ENCODE measurements around the gene CHI3L1.

Gene CHI3L1

GRCh38 chr1:203156280-203156679, 30.2 kb downstream of the CHI3L1 start:
- Histone ChIP-seq H3K79me2 (ENCODE audit: insufficient read depth, low read length) (no peaks in the 10 kb centered on the region), H3K4me3 (ENCODE audit: insufficient read depth, low read length, poor library complexity, severe bottlenecking) (no peak overlapping the region), H3K27me3 (ENCODE audit: low read length) (no peaks in the 10 kb centered on the region; the same call in 1 of the 2 replicates), H3K36me3 (ENCODE audit: low read length) (no peaks in the 10 kb centered on the region), H3K9me2 (replicated peaks; ENCODE audit: insufficient read depth, low read length) (no peaks in the 10 kb centered on the region), H4K20me1 (ENCODE audit: low read depth, low read length) (no peaks in the 10 kb centered on the region), H3K9ac (ENCODE audit: low read length) (no peak overlapping the region), H2AFZ (ENCODE audit: low read depth, low read length, severe bottlenecking) (no peak overlapping the region), H3K27ac (ENCODE audit: low read depth, low read length) (no peak overlapping the region), H3K4me2 (ENCODE audit: low read depth, low read length, poor library complexity, severe bottlenecking) (no peak overlapping the region), H3F3A (ENCODE audit: insufficient read depth) (no peaks in the 10 kb centered on the region), H3K9me3 (ENCODE audit: insufficient read depth, low read length) (no peaks in the 10 kb centered on the region)
- TF ChIP-seq CTCF (IDR thresholded peaks at IDR 0.05; ENCODE audit: insufficient read depth, low read length, poor library complexity, severe bottlenecking) (no peak), EZH2phosphoT487 (conservative IDR thresholded peaks at IDR 0.05; ENCODE audit: low read length) (no peak)

- Histone ChIP-seq H4K20me1 (ENCODE audit: low read depth, low read length) (no peaks in the 10 kb centered on the region), H3K27ac (ENCODE audit: low read depth, low read length) (no peak overlapping the region), H3K27me3 (ENCODE audit: low read length) (no peaks in the 10 kb centered on the region; the same call in 1 of the 2 replicates), H3F3A (ENCODE audit: insufficient read depth) (no peaks in the 10 kb centered on the region), H3K9ac (ENCODE audit: low read length) (no peak overlapping the region), H3K36me3 (ENCODE audit: low read length) (no peaks in the 10 kb centered on the region), H3K79me2 (ENCODE audit: insufficient read depth, low read length) (no peaks in the 10 kb centered on the region), H3K4me3 (ENCODE audit: insufficient read depth, low read length, poor library complexity, severe bottlenecking) (no peak overlapping the region), H3K9me2 (replicated peaks; ENCODE audit: insufficient read depth, low read length) (no peaks in the 10 kb centered on the region), H2AFZ (ENCODE audit: low read depth, low read length, severe bottlenecking) (no peak overlapping the region), H3K9me3 (ENCODE audit: insufficient read depth, low read length) (no peaks in the 10 kb centered on the region), H3K4me2 (ENCODE audit: low read depth, low read length, poor library complexity, severe bottlenecking) (no peak overlapping the region)
- TF ChIP-seq EZH2phosphoT487 (conservative IDR thresholded peaks at IDR 0.05; ENCODE audit: low read length) = no peak
- TF ChIP-seq CTCF (IDR thresholded peaks at IDR 0.05; ENCODE audit: insufficient read depth, low read length, poor library complexity, severe bottlenecking) = no peak
Measured at GRCh38 chr1:203153989-203154821, 32.3 kb downstream of the CHI3L1 start.

GRCh38 chr1:203153051-203153988, 33.2 kb downstream of the CHI3L1 start:
- TF ChIP-seq CTCF (IDR thresholded peaks at IDR 0.05; ENCODE audit: insufficient read depth, low read length, poor library complexity, severe bottlenecking) (no peak), EZH2phosphoT487 (conservative IDR thresholded peaks at IDR 0.05; ENCODE audit: low read length) (no peak)
- Histone ChIP-seq H3K4me3 (ENCODE audit: insufficient read depth, low read length, poor library complexity, severe bottlenecking) (no peak overlapping the region), H3K36me3 (ENCODE audit: low read length) (no peaks in the 10 kb centered on the region), H3K9me2 (replicated peaks; ENCODE audit: insufficient read depth, low read length) (no peaks in the 10 kb centered on the region), H3K9me3 (ENCODE audit: insufficient read depth, low read length) (no peaks in the 10 kb centered on the region), H3K9ac (ENCODE audit: low read length) (no peak overlapping the region), H3K4me2 (ENCODE audit: low read depth, low read length, poor library complexity, severe bottlenecking) (no peak overlapping the region), H3F3A (ENCODE audit: insufficient read depth) (no peaks in the 10 kb centered on the region), H4K20me1 (ENCODE audit: low read depth, low read length) (no peaks in the 10 kb centered on the region), H2AFZ (ENCODE audit: low read depth, low read length, severe bottlenecking) (no peak overlapping the region), H3K27me3 (ENCODE audit: low read length) (no peaks in the 10 kb centered on the region; the same call in 1 of the 2 replicates), H3K79me2 (ENCODE audit: insufficient read depth, low read length) (no peaks in the 10 kb centered on the region), H3K27ac (ENCODE audit: low read depth, low read length) (no peak overlapping the region)

Measured in SU-DHL-6 (cell line).